PC-9 (cell line): ENCODE measurements around the gene ELP5.

Source experiments
- EZH2 ChIP-seq: fragments of 200-600 bp; sonication (generic); IDR thresholded peaks from 2 replicates; pipeline ENCODE4 v1.8.0; 2017; ENCODE audit warnings: antibody characterized with exemption, low read depth
- TF ChIP-seq, protein P1 (sequence below): fragments of 200-600 bp; sonication (generic); conservative IDR thresholded peaks from 2 replicates; pipeline ENCODE4 v1.6.1; 2017; ENCODE audit warnings: mixed run types, antibody characterized with exemption, mild to moderate bottlenecking, moderate library complexity

DNA sequence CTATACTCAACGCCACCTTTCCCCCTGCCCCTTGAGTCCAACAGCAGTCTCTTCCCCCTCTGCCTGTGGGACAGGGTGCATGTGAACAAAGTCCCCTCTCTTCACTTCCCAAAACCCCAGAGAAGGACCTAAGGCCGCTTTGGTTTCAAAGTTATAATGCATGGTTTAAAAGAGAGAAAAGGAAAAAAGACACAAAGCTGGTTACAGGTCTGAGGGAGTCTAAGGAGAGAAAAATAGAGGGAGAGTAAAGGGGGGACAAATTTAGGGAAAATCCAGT lies 8.6 kb upstream of the ELP5 start:
- TF ChIP-seq, protein P1, sequence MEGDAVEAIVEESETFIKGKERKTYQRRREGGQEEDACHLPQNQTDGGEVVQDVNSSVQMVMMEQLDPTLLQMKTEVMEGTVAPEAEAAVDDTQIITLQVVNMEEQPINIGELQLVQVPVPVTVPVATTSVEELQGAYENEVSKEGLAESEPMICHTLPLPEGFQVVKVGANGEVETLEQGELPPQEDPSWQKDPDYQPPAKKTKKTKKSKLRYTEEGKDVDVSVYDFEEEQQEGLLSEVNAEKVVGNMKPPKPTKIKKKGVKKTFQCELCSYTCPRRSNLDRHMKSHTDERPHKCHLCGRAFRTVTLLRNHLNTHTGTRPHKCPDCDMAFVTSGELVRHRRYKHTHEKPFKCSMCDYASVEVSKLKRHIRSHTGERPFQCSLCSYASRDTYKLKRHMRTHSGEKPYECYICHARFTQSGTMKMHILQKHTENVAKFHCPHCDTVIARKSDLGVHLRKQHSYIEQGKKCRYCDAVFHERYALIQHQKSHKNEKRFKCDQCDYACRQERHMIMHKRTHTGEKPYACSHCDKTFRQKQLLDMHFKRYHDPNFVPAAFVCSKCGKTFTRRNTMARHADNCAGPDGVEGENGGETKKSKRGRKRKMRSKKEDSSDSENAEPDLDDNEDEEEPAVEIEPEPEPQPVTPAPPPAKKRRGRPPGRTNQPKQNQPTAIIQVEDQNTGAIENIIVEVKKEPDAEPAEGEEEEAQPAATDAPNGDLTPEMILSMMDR, result no peak
- no peak for TF ChIP-seq EZH2
